Omental fat pad (tissue), 4 donors: ENCODE results near the gene CUEDC2. TPM values are rescaled to one million over a fixed set of nuclear protein-coding genes. Genes with fewer than 3 reads are reported as not detected.
A peak's percentile ranks its signal among the peaks of the same experiment; 100 is the strongest.

Experiments used
- ATAC-seq: fragments of 150-250 bp; one replicate; pipeline ENCODE4 v1.9.1; 2016; ENCODE audit warnings: mild to moderate bottlenecking, moderate library complexity; ENCODE audit not compliant: low FRiP score
- DNase-seq: peaks from one replicate; pipeline ENCODE4 v3.0.0-alpha.2; 2019; ENCODE audit warnings: low spot score
- CTCF ChIP-seq, 3 donors: fragments of 450-650 bp; IDR thresholded peaks; one replicate each; pipeline ENCODE4 v1.5.1; 2016 to 2017; ENCODE audit warnings: antibody characterized with exemption in 3 of 3, mild to moderate bottlenecking in 3 of 3, moderate library complexity in 2 of 3
- total RNA-seq, 4 donors: library from RNA; depleted of rRNA; stranded (reverse); fragments of >200 nt; gene quantifications; one replicate each; pipeline ENCODE4 v1.1.0, GENCODE V29; 2016

The CUEDC2 gene
- total RNA-seq, 4 donors from 2014 or later = 41.1 to 51.6 (median 47.2) TPM

GRCh38 chr10:102435133-102435497, 2.7 kb upstream of the CUEDC2 start:
- no peak for TF ChIP-seq CTCF (IDR thresholded peaks at IDR 0.05)
- ATAC-seq (no peak), DNase-seq (no peak)

GRCh38 chr10:102434394-102435132, 2.2 kb upstream of the CUEDC2 start:
- peak; percentile 59 for ATAC-seq
- TF ChIP-seq CTCF (IDR thresholded peaks at IDR 0.05) = no peak
- DNase-seq = no peak

GRCh38 chr10:102433619-102434046, 1.3 kb upstream of the CUEDC2 start:
- ATAC-seq = no peak
- DNase-seq = no peak
- no peak for TF ChIP-seq CTCF (IDR thresholded peaks at IDR 0.05)

DNA sequence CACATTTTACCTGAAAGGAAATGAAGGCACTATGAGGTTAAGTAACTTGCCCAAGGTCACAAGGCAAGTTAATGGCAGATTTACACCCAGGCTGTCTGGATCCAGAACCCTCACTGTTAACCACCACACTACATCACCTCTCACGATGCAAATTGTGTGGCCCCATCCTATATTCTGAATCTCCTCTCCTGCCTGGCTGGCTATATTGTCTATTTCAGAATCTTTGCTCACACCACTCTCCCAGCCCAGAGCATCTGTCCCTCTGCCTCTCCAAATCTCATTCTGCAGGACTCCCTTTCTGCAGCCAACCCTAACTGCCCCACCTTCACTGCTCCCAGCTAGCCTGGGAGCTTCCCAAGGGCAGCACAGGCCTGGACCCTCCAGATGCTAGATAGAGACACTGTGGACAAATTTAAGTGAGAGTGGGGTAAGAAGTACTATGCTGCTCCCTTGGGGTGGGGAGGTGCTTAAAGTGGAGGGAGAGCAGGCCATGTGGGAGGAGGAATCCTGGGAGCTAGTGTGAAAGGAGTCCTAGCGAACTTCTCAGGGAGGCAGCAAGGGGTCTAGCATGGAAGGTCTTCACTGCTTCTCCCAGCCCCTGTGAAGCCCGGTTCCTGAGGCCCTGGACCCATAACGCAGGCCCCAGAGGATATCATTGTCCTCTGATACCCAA, 786 bp downstream of the CUEDC2 start:
- TF ChIP-seq CTCF (IDR thresholded peaks at IDR 0.05) = no peak
- DNase-seq (no peak), ATAC-seq (no peak)

DNA sequence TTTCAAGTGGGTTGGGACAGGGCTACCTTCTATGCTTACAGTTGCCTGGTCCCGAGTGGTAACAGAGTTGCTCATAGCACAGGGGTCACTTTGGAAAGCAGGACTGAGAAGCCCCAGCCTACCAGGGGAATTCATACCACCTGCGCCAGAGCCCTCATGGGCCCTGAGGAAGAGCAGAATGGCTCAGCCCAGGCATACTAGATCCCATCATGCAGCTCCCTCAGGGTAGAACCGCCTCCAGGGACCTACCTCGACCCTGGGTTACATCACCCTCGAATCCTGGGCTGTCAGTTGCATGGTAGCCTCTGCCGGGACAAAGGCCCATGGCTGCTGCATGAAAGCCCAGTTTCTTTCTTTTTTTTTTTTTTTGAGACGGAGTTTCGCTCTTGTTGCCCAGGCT, 2.9 kb downstream of the CUEDC2 start:
- DNase-seq = no peak
- no peak for ATAC-seq
- no peak for TF ChIP-seq CTCF (IDR thresholded peaks at IDR 0.05)

DNA sequence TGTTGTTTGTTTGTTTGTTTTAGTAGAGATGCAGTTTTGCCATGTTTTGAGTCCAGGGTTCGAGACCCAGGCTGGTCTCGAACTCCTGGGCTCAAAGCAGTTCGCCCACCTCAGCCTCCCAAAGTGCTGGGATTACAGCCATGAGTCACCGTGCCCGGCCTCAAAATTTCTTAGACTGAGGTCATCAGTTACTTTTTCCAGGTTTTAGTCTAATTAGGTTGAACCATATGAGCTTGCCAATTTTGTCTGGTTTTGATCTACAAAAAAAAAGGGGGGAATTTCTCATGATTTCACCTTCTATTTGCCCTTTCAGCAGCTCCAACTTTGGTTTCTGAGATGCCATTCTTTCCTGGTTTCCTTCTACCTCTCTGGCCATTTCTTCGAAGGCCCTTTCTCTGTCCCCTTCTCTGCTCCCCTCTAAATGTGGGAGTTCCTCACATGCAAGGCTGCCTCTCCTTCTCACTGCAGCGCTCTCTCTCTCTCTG, 5.5 kb downstream of the CUEDC2 start:
- DNase-seq = no peak
- TF ChIP-seq CTCF (IDR thresholded peaks at IDR 0.05) = no peak
- ATAC-seq = no peak

- no peak for TF ChIP-seq CTCF (IDR thresholded peaks at IDR 0.05)
- DNase-seq (no peak), ATAC-seq (no peak)
Measured at GRCh38 chr10:102425444-102425843, 6.9 kb downstream of the CUEDC2 start.
